SH-SY5Y (cell line): ENCODE measurements around the gene SOX30.

ENCODE experiments used
- GATA2 ChIP-seq: IDR thresholded peaks from 2 replicates; pipeline ENCODE4 v1.6.1; 2011; ENCODE audit warnings: mild to moderate bottlenecking, low read depth, low read length
- GATA3 ChIP-seq: IDR thresholded peaks from 2 replicates; pipeline ENCODE4 v1.6.1; 2011; ENCODE audit warnings: low read depth, mild to moderate bottlenecking, low read length, moderate library complexity

DNA sequence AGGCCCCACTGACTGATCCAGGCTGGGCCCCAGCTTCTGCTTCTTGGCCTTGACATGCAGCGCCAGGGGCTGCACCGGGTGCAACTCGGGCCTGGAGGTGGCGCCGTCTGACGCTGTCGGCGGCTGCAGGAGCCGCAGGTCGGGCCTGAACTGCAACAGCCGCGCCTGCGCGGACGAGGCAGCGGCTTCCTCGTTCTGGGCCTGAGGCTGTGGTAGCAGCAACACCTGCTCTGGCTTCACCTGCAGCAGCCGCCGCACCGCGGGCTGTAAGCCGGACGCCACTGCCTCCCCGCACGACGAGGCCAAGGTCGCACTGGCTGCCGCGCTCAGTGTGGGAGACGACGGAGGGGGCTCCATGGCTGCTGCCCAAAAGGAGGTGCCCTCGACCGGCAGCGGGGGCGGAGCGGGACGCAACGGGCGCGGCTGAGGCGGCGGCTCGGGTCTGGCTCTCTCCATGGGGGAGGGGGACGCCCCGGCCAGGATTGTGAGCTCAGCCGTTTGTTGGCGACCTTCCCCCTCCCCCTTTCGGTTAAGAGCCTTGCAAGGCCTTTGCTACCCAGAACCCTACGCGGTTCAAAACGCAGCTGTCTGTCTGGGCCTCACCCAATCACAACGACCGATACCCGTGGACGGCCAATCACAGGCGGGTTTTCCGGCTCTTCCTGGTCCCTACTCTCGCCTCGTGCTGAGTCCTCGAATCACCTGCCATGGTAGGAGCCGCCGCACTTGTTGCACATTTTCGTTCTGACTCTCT is 438 bp downstream of the SOX30 start:
- TF ChIP-seq GATA2 (no peak), GATA3 (no peak)
